ENCODE measurements around the gene CPT1C. TPM values are rescaled to one million over a fixed set of nuclear protein-coding genes. Genes with fewer than 3 reads are reported as not detected.
A peak's percentile ranks its signal among the peaks of the same experiment; 100 is the strongest.

Gene CPT1C
- total RNA-seq, 1 donor from 2014 or later, result 26.3 TPM

GRCh38 chr19:49692147-49692506 lies 1.2 kb downstream of the CPT1C start:
- Mint-ChIP-seq H3K4me1 (ENCODE audit: low read depth) (peaks cover 28% of the 10 kb centered on the region), H3K9me3 (ENCODE audit: low read depth) (no peaks in the 10 kb centered on the region), H3K27me3 (ENCODE audit: low read depth) (no peaks in the 10 kb centered on the region), H3K4me3 (ENCODE audit: unreplicated experiment) (peak overlapping the region; percentile 36), H3K36me3 (ENCODE audit: low read depth) (peaks cover 4% of the 10 kb centered on the region), H3K27ac (ENCODE audit: unreplicated experiment) (no peak overlapping the region)
- DNase-seq (ENCODE audit: low spot score), result no peak
- TF ChIP-seq CTCF (IDR thresholded peaks at IDR 0.05), result no peak

GRCh38 chr19:49696115-49696514 lies 5.2 kb downstream of the CPT1C start:
- Mint-ChIP-seq H3K4me3 (ENCODE audit: unreplicated experiment) (no peak overlapping the region), H3K4me1 (ENCODE audit: low read depth) (peaks cover 12% of the 10 kb centered on the region)

GRCh38 chr19:49696865-49697264 lies 5.9 kb downstream of the CPT1C start:
- H3K27me3 Mint-ChIP-seq (ENCODE audit: low read depth), result no peaks in the 10 kb centered on the region
- H3K4me1 Mint-ChIP-seq (ENCODE audit: low read depth), result peaks cover 6% of the 10 kb centered on the region
- no peak for TF ChIP-seq CTCF (IDR thresholded peaks at IDR 0.05)
- peaks cover 2% of the 10 kb centered on the region for H3K36me3 Mint-ChIP-seq (ENCODE audit: low read depth)
- no peaks in the 10 kb centered on the region for H3K9me3 Mint-ChIP-seq (ENCODE audit: low read depth)
- no peak for DNase-seq (ENCODE audit: low spot score)
- no peak overlapping the region for H3K27ac Mint-ChIP-seq (ENCODE audit: unreplicated experiment)
- H3K4me3 Mint-ChIP-seq (ENCODE audit: unreplicated experiment), result no peak overlapping the region

More at GRCh38 chr19:49696115-49696514, 5.2 kb downstream of the CPT1C start:
- H3K36me3 Mint-ChIP-seq (ENCODE audit: low read depth), result peaks cover 2% of the 10 kb centered on the region
- H3K9me3 Mint-ChIP-seq (ENCODE audit: low read depth), result no peaks in the 10 kb centered on the region
- H3K27me3 Mint-ChIP-seq (ENCODE audit: low read depth), result no peaks in the 10 kb centered on the region
- TF ChIP-seq CTCF (IDR thresholded peaks at IDR 0.05), result no peak
- DNase-seq (ENCODE audit: low spot score), result no peak
- no peak overlapping the region for H3K27ac Mint-ChIP-seq (ENCODE audit: unreplicated experiment)

- DNase-seq (ENCODE audit: low spot score), result no peak
These were observed 8.4 kb downstream of the CPT1C start for GRCh38 chr19:49699364-49699763.

DNA sequence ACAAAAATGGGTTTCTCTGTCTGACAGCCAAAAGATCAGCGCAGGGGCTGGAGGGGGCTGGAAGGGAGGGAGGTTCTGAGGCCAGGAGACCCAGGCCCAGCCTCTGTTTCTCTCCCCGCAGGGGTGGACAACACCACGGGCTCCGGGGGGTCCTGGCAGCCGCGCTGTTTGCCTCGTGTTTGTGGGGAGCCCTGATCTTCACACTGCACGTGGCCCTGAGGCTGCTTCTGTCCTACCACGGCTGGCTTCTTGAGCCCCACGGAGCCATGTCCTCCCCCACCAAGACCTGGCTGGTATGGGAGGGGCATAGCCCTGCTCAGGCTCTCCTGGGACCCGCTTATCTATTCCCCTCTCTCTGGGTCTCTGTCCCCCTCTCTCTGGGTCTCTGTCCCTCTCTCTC lies 9.6 kb downstream of the CPT1C start:
- TF ChIP-seq CTCF (IDR thresholded peaks at IDR 0.05), result no peak
- no peaks in the 10 kb centered on the region for H3K4me1 Mint-ChIP-seq (ENCODE audit: low read depth)
- no peak overlapping the region for H3K4me3 Mint-ChIP-seq (ENCODE audit: unreplicated experiment)
- no peak overlapping the region for H3K27ac Mint-ChIP-seq (ENCODE audit: unreplicated experiment)
- peaks cover 4% of the 10 kb centered on the region for H3K36me3 Mint-ChIP-seq (ENCODE audit: low read depth)
- DNase-seq (ENCODE audit: low spot score), result no peak
- no peaks in the 10 kb centered on the region for H3K9me3 Mint-ChIP-seq (ENCODE audit: low read depth)
- no peaks in the 10 kb centered on the region for H3K27me3 Mint-ChIP-seq (ENCODE audit: low read depth)

More at GRCh38 chr19:49699364-49699763, 8.4 kb downstream of the CPT1C start:
- Mint-ChIP-seq H3K4me1 (ENCODE audit: low read depth) (no peaks in the 10 kb centered on the region), H3K4me3 (ENCODE audit: unreplicated experiment) (no peak overlapping the region), H3K27me3 (ENCODE audit: low read depth) (no peaks in the 10 kb centered on the region), H3K36me3 (ENCODE audit: low read depth) (peaks cover 4% of the 10 kb centered on the region), H3K27ac (ENCODE audit: unreplicated experiment) (no peak overlapping the region), H3K9me3 (ENCODE audit: low read depth) (no peaks in the 10 kb centered on the region)
- TF ChIP-seq CTCF (IDR thresholded peaks at IDR 0.05), result no peak

All from chondrocyte (in vitro differentiated cells).